Keratinocyte (primary cell): ENCODE data around the gene TVP23A. TPM values are rescaled to one million over a fixed set of nuclear protein-coding genes. Genes with fewer than 3 reads are reported as not detected.

Source experiments
- DNase-seq: peaks from one replicate; pipeline ENCODE4 v3.0.0-alpha.2; 2011; ENCODE audit warnings: low read depth, missing footprints, low spot score
- FAIRE-seq: peaks from 2 replicates; lab custom pipeline; 2011; peaks lifted over from hg19 to GRCh38; lab: Jason Lieb, UNC
- H2AFZ ChIP-seq: 2 replicates; pipeline ENCODE4 v1.6.0; 2012; ENCODE audit warnings: low read length, control low read depth, inconsistent platforms; ENCODE audit not compliant: control insufficient read depth
- H3K27ac ChIP-seq: 2 replicates; pipeline ENCODE4 v1.5.1; 2011; ENCODE audit warnings: low read length; ENCODE audit not compliant: control insufficient read depth, insufficient read depth
- H3K27me3 ChIP-seq: 3 replicates; pipeline ENCODE4 v1.6.0; 2011; ENCODE audit warnings: low read length; ENCODE audit not compliant: control insufficient read depth, insufficient read depth; ENCODE audit errors: extremely low read depth
- H3K36me3 ChIP-seq, 2 experiments: 2 replicates in 1 of 2; 3 replicates in 1 of 2; pipeline ENCODE4 v1.5.1; 2011; ENCODE audit warnings: low read length in 2 of 2, mild to moderate bottlenecking in 1 of 2; ENCODE audit not compliant: control insufficient read depth in 2 of 2, insufficient read depth in 2 of 2; ENCODE audit errors: extremely low read depth in 1 of 2
- H3K4me1 ChIP-seq: 3 replicates; pipeline ENCODE4 v1.5.1; 2011; ENCODE audit warnings: low read length; ENCODE audit not compliant: control insufficient read depth, insufficient read depth; ENCODE audit errors: extremely low read depth
- H3K4me2 ChIP-seq: 3 replicates; pipeline ENCODE4 v1.6.0; 2011; ENCODE audit warnings: low read depth, low read length; ENCODE audit not compliant: control insufficient read depth, insufficient read depth; ENCODE audit errors: extremely low read depth
- H3K4me3 ChIP-seq, 3 experiments: fragments of 200-600 bp in 1 of 3; sonication (generic) in 1 of 3; 2 replicates in 2 of 3; 3 replicates in 1 of 3; pipeline ENCODE4 v1.5.1; 2011 to 2016; ENCODE audit warnings: low read length in 3 of 3, mild to moderate bottlenecking in 3 of 3, control low read depth in 2 of 3, inconsistent platforms in 1 of 3, low read depth in 1 of 3, mixed read lengths in 1 of 3, mixed run types in 1 of 3, moderate library complexity in 1 of 3; ENCODE audit not compliant: control insufficient read depth in 2 of 3, insufficient read depth in 2 of 3; ENCODE audit errors: extremely low read depth in 1 of 3
- H3K79me2 ChIP-seq: 2 replicates; pipeline ENCODE4 v1.6.0; 2012; ENCODE audit warnings: low read length; ENCODE audit not compliant: control insufficient read depth, insufficient read depth
- H3K9ac ChIP-seq: 3 replicates; pipeline ENCODE4 v1.6.0; 2011; ENCODE audit warnings: low read length; ENCODE audit not compliant: control insufficient read depth, insufficient read depth; ENCODE audit errors: extremely low read depth
- H3K9me1 ChIP-seq: 3 replicates; pipeline ENCODE4 v1.6.0; 2011; ENCODE audit warnings: low read length; ENCODE audit not compliant: control insufficient read depth, insufficient read depth; ENCODE audit errors: extremely low read depth
- H3K9me3 ChIP-seq: 2 replicates; pipeline ENCODE4 v1.5.1; 2012; ENCODE audit warnings: low read depth, low read length; ENCODE audit not compliant: control insufficient read depth
- H4K20me1 ChIP-seq: 3 replicates; pipeline ENCODE4 v1.6.0; 2011; ENCODE audit warnings: low read length; ENCODE audit not compliant: control insufficient read depth, insufficient read depth; ENCODE audit errors: extremely low read depth
- EZH2 ChIP-seq: IDR thresholded peaks from one replicate; pipeline ENCODE4 v1.6.1; 2012; ENCODE audit warnings: inconsistent platforms, mild to moderate bottlenecking, low read length, moderate library complexity
- dilution Hi-C: fragments of 300-500 bp; cut with MboI; formaldehyde crosslinking; loops from one replicate; pipeline ENCODE4 v1.7.0; 2020; ENCODE audit warnings: low sequenced_read_pairs; ENCODE audit not compliant: extremely low pct_ligation_motif_present
- polyA plus RNA-seq, 5 experiments: library from polyadenylated mRNA; depleted of rRNA in 3 of 5; stranded (reverse) in 3 of 5; stranded (forward) in 1 of 5; unstranded in 1 of 5; fragments of >200 nt; gene quantifications; 1 replicate in 1 of 5; 2 replicates in 3 of 5; 3 replicates in 1 of 5; pipeline versions ENCODE4 v1.2.1 to v1.2.3, GENCODE V29; 2011 to 2012; ENCODE audit warnings: missing spikeins in 2 of 5, low read depth in 1 of 5, low replicate concordance in 1 of 5
- TF ChIP-seq, protein P1 (sequence below), 3 experiments: IDR thresholded peaks in 1 of 3; conservative IDR thresholded peaks in 1 of 3; optimal IDR thresholded peaks in 1 of 3; 2 replicates in 2 of 3; 3 replicates in 1 of 3; pipeline versions ENCODE3 to v1.5.1; 2011; ENCODE audit warnings: low read length in 3 of 3, mild to moderate bottlenecking in 3 of 3, moderate library complexity in 2 of 3, control low read depth in 1 of 3, inconsistent platforms in 1 of 3; ENCODE audit not compliant: insufficient read depth in 2 of 3; ENCODE audit errors: extremely low read depth in 1 of 3

TVP23A gene
- polyA plus RNA-seq, 1 donor (not counting 4 experiments of a cell fraction or from before 2014, with no cell fraction given): not detected

GRCh38 chr16:10867199-10867598 is 48.6 kb upstream of the TVP23A start:
- no peaks in the 10 kb centered on the region for H4K20me1 ChIP-seq
- FAIRE-seq: no peak
- no peaks in the 10 kb centered on the region for H3K79me2 ChIP-seq
- no peaks in the 10 kb centered on the region for H3K36me3 ChIP-seq
- TF ChIP-seq, protein P1, sequence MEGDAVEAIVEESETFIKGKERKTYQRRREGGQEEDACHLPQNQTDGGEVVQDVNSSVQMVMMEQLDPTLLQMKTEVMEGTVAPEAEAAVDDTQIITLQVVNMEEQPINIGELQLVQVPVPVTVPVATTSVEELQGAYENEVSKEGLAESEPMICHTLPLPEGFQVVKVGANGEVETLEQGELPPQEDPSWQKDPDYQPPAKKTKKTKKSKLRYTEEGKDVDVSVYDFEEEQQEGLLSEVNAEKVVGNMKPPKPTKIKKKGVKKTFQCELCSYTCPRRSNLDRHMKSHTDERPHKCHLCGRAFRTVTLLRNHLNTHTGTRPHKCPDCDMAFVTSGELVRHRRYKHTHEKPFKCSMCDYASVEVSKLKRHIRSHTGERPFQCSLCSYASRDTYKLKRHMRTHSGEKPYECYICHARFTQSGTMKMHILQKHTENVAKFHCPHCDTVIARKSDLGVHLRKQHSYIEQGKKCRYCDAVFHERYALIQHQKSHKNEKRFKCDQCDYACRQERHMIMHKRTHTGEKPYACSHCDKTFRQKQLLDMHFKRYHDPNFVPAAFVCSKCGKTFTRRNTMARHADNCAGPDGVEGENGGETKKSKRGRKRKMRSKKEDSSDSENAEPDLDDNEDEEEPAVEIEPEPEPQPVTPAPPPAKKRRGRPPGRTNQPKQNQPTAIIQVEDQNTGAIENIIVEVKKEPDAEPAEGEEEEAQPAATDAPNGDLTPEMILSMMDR (optimal IDR thresholded peaks at IDR 0.05 in 1 of 3, IDR thresholded peaks at IDR 0.05 in 1 of 3, conservative IDR thresholded peaks at IDR 0.05 in 1 of 3; ENCODE audit: extremely low read depth in 1 of 3, insufficient read depth in 2 of 3, low read length in 3 of 3): no peak
- TF ChIP-seq EZH2: no peak
- H3K9me1 ChIP-seq: no peaks in the 10 kb centered on the region
- no peaks in the 10 kb centered on the region for H3K9me3 ChIP-seq
- no peak overlapping the region for H3K4me3 ChIP-seq
- H3K9ac ChIP-seq: no peak overlapping the region
- DNase-seq: no peak
- no peak overlapping the region for H3K27ac ChIP-seq
- H3K27me3 ChIP-seq: peaks cover 15% of the 10 kb centered on the region
- no peak overlapping the region for H3K4me2 ChIP-seq
- H2AFZ ChIP-seq: no peak overlapping the region
- peaks cover 23% of the 10 kb centered on the region for H3K4me1 ChIP-seq
- dilution Hi-C loops: no loop called here

DNA sequence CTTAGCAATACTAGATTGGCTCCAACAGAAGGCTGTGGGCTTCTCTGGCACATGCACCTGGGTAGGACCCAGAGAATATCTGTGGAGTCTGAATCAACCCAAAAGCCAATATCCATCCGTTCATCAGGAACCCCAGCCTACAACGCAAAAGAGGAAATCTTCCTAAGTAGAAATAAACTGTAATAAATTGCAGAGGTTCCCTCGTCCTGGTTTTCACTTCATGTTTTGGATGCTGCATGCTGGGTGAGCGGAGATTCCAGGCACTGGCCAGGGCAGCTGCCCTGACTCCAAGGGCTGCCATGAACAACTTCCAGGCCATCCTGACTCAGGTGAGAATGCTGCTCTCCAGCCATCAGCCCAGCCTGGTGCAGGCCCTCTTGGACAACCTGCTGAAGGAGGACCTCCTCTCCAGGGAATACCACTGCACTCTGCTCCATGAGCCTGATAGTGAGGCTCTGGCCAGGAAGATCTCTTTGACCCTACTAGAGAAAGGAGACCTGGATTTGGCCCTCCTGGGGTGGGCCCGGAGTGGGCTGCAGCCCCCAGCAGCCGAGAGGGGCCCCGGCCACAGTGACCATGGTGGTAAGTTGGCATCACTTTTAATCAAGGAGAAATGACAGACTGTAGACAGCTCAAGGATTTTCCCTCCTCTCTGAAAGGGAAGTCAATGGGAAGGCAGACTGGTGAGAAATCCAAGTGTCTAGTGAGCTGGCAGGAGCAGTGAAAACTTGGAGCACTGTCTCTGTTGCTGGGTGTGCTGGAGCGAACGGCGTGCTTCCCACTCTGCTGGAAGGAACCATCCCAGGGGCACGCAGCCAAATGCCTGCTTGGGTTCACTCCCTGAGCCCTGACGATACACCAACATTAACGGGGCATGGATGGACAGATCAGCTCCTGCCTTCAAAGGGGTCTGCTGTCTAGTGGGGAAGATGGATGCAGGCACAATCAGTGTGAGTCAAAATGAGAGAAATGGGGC is 47.7 kb upstream of the TVP23A start:
- DNase-seq (no peak), FAIRE-seq (no peak)
- Histone ChIP-seq H3K9me3 (no peaks in the 10 kb centered on the region), H2AFZ (no peak overlapping the region), H3K36me3 (no peaks in the 10 kb centered on the region), H3K4me1 (peaks cover 22% of the 10 kb centered on the region), H3K79me2 (no peaks in the 10 kb centered on the region), H3K4me3 (no peak overlapping the region), H3K9ac (no peak overlapping the region), H3K27ac (no peak overlapping the region), H3K9me1 (no peaks in the 10 kb centered on the region), H3K27me3 (peaks cover 15% of the 10 kb centered on the region), H3K4me2 (no peak overlapping the region), H4K20me1 (no peaks in the 10 kb centered on the region)
- dilution Hi-C loops: no loop called here
- TF ChIP-seq, protein P1 (optimal IDR thresholded peaks at IDR 0.05 in 1 of 3, IDR thresholded peaks at IDR 0.05 in 1 of 3, conservative IDR thresholded peaks at IDR 0.05 in 1 of 3; ENCODE audit: extremely low read depth in 1 of 3, insufficient read depth in 2 of 3, low read length in 3 of 3): no peak
- no peak for TF ChIP-seq EZH2
